ENCODE measurements around the gene IL17B. TPM values are rescaled to one million over a fixed set of nuclear protein-coding genes. Genes with fewer than 3 reads are reported as not detected.

IL17B gene
- polyA plus RNA-seq, 1 donor (not counting 4 experiments of a cell fraction or from before 2014, with no cell fraction given), result not detected

DNA sequence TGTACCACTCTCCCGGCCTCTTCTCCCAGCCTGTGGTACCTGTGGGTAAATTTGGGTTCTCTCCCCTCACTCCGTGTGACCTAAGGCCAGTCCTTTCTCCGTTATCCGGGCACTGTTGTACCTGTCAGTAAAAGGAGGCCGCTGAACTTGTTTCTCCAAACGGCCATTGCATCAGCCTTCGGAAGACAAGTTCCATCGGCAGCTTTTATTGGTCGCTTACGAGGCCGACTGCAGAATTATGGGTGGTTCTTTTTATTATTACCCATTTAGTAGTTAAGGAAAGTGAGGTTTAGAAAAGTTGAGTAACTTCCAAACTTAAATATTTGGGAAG, 33.2 kb downstream of the IL17B start:
- peaks cover 11 to 29% of the 10 kb centered on the region in 2 experiments for H3K36me3 ChIP-seq (ENCODE audit: control insufficient read depth in 2 of 2, extremely low read depth in 1 of 2, insufficient read depth in 2 of 2, low read length in 2 of 2)
- peak overlapping the region; percentile 81 to 97 (median 82) for H3K4me3 ChIP-seq (ENCODE audit: control insufficient read depth in 2 of 3, extremely low read depth in 1 of 3, insufficient read depth in 2 of 3, low read depth in 1 of 3, low read length in 3 of 3)
- peak overlapping the region; percentile 72 for H2AFZ ChIP-seq (ENCODE audit: control insufficient read depth, low read length)
- H3K9me3 ChIP-seq (ENCODE audit: control insufficient read depth, low read depth, low read length), result no peaks in the 10 kb centered on the region
- TF ChIP-seq EZH2 (IDR thresholded peaks at IDR 0.05; ENCODE audit: low read length), result no peak
- TF ChIP-seq, protein P1, sequence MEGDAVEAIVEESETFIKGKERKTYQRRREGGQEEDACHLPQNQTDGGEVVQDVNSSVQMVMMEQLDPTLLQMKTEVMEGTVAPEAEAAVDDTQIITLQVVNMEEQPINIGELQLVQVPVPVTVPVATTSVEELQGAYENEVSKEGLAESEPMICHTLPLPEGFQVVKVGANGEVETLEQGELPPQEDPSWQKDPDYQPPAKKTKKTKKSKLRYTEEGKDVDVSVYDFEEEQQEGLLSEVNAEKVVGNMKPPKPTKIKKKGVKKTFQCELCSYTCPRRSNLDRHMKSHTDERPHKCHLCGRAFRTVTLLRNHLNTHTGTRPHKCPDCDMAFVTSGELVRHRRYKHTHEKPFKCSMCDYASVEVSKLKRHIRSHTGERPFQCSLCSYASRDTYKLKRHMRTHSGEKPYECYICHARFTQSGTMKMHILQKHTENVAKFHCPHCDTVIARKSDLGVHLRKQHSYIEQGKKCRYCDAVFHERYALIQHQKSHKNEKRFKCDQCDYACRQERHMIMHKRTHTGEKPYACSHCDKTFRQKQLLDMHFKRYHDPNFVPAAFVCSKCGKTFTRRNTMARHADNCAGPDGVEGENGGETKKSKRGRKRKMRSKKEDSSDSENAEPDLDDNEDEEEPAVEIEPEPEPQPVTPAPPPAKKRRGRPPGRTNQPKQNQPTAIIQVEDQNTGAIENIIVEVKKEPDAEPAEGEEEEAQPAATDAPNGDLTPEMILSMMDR (optimal IDR thresholded peaks at IDR 0.05 in 1 of 3, IDR thresholded peaks at IDR 0.05 in 1 of 3, conservative IDR thresholded peaks at IDR 0.05 in 1 of 3; ENCODE audit: extremely low read depth in 1 of 3, insufficient read depth in 2 of 3, low read length in 3 of 3), result no peak
- H3K9ac ChIP-seq (ENCODE audit: control insufficient read depth, extremely low read depth, insufficient read depth, low read length), result peak overlapping the region; percentile 75
- dilution Hi-C loops (cut with MboI; ENCODE audit: extremely low pct_ligation_motif_present, low sequenced_read_pairs), result no loop called here
- peaks cover 3% of the 10 kb centered on the region for H4K20me1 ChIP-seq (ENCODE audit: control insufficient read depth, extremely low read depth, insufficient read depth, low read length)
- peak overlapping the region; percentile 70 for H3K27ac ChIP-seq (ENCODE audit: control insufficient read depth, insufficient read depth, low read length)
- H3K4me1 ChIP-seq (ENCODE audit: control insufficient read depth, extremely low read depth, insufficient read depth, low read length), result peaks cover 16% of the 10 kb centered on the region
- H3K9me1 ChIP-seq (ENCODE audit: control insufficient read depth, extremely low read depth, insufficient read depth, low read length), result no peaks in the 10 kb centered on the region
- H3K27me3 ChIP-seq (ENCODE audit: control insufficient read depth, extremely low read depth, insufficient read depth, low read length), result no peaks in the 10 kb centered on the region
- DNase-seq (ENCODE audit: low read depth, low spot score) (no peak), FAIRE-seq (no peak)
- H3K4me2 ChIP-seq (ENCODE audit: control insufficient read depth, extremely low read depth, insufficient read depth, low read depth, low read length), result peak overlapping the region; percentile 87
- peaks cover 42% of the 10 kb centered on the region for H3K79me2 ChIP-seq (ENCODE audit: control insufficient read depth, insufficient read depth, low read length)

DNA sequence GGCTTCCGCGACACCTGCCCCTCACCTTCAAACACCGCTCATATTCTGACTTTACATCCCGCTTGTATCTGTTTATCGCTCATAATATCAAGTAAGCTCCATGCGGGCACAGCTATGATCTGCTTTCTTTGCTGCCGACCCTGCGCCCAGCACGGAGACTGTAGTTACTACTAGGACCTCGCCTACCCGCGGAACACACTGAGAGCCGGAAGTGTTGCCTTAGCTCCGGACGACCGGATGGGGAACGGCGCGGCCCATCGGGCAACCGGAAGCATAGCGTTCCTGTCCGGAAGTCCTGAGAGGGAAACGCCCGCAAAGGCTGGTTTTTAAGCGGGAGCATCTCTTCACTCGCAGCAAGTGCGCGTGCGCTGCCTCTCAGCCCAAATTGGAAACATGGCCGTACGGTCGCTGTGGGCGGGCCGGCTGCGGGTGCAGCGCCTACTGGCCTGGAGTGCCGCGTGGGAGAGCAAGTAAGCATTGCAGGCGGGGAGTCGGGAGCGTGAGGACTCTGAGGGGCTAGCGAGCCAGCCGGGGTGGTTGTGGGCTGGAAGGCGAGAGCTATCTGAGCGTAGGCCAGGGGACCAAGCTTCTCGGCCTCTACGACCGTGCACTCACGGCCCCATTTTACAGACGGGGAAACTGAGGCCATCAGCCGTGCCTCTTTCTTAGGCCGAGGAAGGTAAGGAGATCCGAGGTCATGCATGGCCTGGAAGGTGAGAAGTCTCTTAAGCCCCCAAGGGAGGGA, 33.8 kb downstream of the IL17B start, which contains the start of gene GRPEL2:
Gene GRPEL2, plus strand, starts transcription at position 353 of the 745 bp plus-strand sequence. Its CDS starts 41 bp downstream, at position 394.
- peak within 1 kb of the TSS; percentile 93 for H3K4me2 ChIP-seq (ENCODE audit: control insufficient read depth, extremely low read depth, insufficient read depth, low read depth, low read length)
- DNase-seq (ENCODE audit: low read depth, low spot score) (peak; percentile 85), FAIRE-seq (peak; percentile 61)
- H3K9ac ChIP-seq (ENCODE audit: control insufficient read depth, extremely low read depth, insufficient read depth, low read length), result peak within 1 kb of the TSS; percentile 75
- H3K9me1 ChIP-seq (ENCODE audit: control insufficient read depth, extremely low read depth, insufficient read depth, low read length), result no peaks in the 10 kb centered on the region
- dilution Hi-C loops (cut with MboI; ENCODE audit: extremely low pct_ligation_motif_present, low sequenced_read_pairs), result no loop called here
- H2AFZ ChIP-seq (ENCODE audit: control insufficient read depth, low read length), result peak within 1 kb of the TSS; percentile 98
- TF ChIP-seq, protein P1 (optimal IDR thresholded peaks at IDR 0.05 in 1 of 3, IDR thresholded peaks at IDR 0.05 in 1 of 3, conservative IDR thresholded peaks at IDR 0.05 in 1 of 3; ENCODE audit: extremely low read depth in 1 of 3, insufficient read depth in 2 of 3, low read length in 3 of 3), result no peak
- TF ChIP-seq EZH2 (IDR thresholded peaks at IDR 0.05; ENCODE audit: low read length), result no peak
- H3K27me3 ChIP-seq (ENCODE audit: control insufficient read depth, extremely low read depth, insufficient read depth, low read length), result no peaks in the 10 kb centered on the region
- H4K20me1 ChIP-seq (ENCODE audit: control insufficient read depth, extremely low read depth, insufficient read depth, low read length), result peaks cover 3% of the 10 kb centered on the region
- peaks cover 13 to 24% of the 10 kb centered on the region in 2 experiments for H3K36me3 ChIP-seq (ENCODE audit: control insufficient read depth in 2 of 2, extremely low read depth in 1 of 2, insufficient read depth in 2 of 2, low read length in 2 of 2)
- peak within 1 kb of the TSS; percentile 70 for H3K27ac ChIP-seq (ENCODE audit: control insufficient read depth, insufficient read depth, low read length)
- H3K4me1 ChIP-seq (ENCODE audit: control insufficient read depth, extremely low read depth, insufficient read depth, low read length), result peaks cover 16% of the 10 kb centered on the region
- H3K9me3 ChIP-seq (ENCODE audit: control insufficient read depth, low read depth, low read length), result no peaks in the 10 kb centered on the region
- H3K79me2 ChIP-seq (ENCODE audit: control insufficient read depth, insufficient read depth, low read length), result peaks cover 37% of the 10 kb centered on the region
- peak within 1 kb of the TSS; percentile 81 to 97 (median 82) for H3K4me3 ChIP-seq (ENCODE audit: control insufficient read depth in 2 of 3, extremely low read depth in 1 of 3, insufficient read depth in 2 of 3, low read depth in 1 of 3, low read length in 3 of 3)

All from keratinocyte (primary cell).